ENCODE results near the gene TTLL5.

DNA sequence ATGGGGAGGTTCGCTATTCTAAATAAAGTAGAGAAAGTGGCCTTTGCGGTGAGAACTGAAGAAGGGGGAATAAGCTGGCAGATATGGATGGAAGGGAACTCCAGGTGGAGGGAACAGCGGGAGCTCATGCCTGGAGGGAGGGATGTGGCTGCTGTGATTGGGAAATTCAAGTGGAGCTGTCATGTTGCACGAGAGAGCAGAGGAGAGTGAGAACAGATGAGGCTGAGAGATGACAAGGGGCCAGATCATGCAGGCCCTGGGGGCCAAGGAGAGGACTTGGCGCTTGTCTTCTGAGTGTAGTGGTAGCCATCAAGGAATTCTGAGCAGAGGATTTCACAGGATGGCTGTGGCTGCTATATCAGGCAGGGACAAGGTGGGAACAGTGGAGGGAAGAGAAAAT lies 285.7 kb downstream of the TTLL5 start:
- no peak for TF ChIP-seq GATA2 (IDR thresholded peaks at IDR 0.05; ENCODE audit: low read depth, low read length)
- TF ChIP-seq GATA3 (IDR thresholded peaks at IDR 0.05; ENCODE audit: low read depth, low read length), result no peak
